GM12878 (cell line): ENCODE data around the gene ZNF462. TPM values are rescaled to one million over a fixed set of nuclear protein-coding genes. Genes with fewer than 3 reads are reported as not detected.

Source experiments
- ATAC-seq: fragments of 200-7000 bp; cut with Tn5 transposase; 3 replicates; pipeline ENCODE4 v1.9.1; 2020; ENCODE audit warnings: mild to moderate bottlenecking, moderate library complexity
- BruUV-seq: library from RNA; stranded (reverse); fragments of 400-500 nt; replicated peaks from 2 replicates; lab custom pipeline; 2021; lab: Mats Ljungman, UMichigan
- CTCF ChIA-PET: fragments of 300-600 bp; sonication (Branson Sonifier 250); formaldehyde crosslinking; extraction: SDS; loops from one replicate; lab custom pipeline; 2021; ENCODE audit warnings: inconsistent platforms; lab: Yijun Ruan, JAX
- POLR2A ChIA-PET: fragments of 350-600 bp; formaldehyde crosslinking; extraction: SDS; loops from one replicate; lab custom pipeline; 2021; ENCODE audit warnings: inconsistent platforms; lab: Charles Lee
- RAD21 ChIA-PET: fragments of 300-600 bp; sonication (Branson Sonifier 250); formaldehyde crosslinking; loops from one replicate; lab custom pipeline; 2023; ENCODE audit warnings: antibody characterized with exemption; ENCODE audit not compliant: unreplicated experiment; lab: Charles Lee
- SMC1A ChIA-PET: fragments of 300-600 bp; sonication (Branson Sonifier 250); formaldehyde crosslinking; loops from one replicate; lab custom pipeline; 2023; ENCODE audit not compliant: unreplicated experiment, uncharacterized antibody; lab: Charles Lee
- DNase-seq: peaks from one replicate; pipeline ENCODE4 v3.0.0-alpha.2; 2011; ENCODE audit warnings: low read depth, low spot score
- FAIRE-seq: peaks from 3 replicates; lab custom pipeline; 2011; peaks lifted over from hg19 to GRCh38; lab: Jason Lieb, UNC
- H2AFZ ChIP-seq: 2 replicates; pipeline ENCODE4 v1.6.0; 2011; ENCODE audit warnings: low read depth, low read length, control low read depth; ENCODE audit not compliant: control insufficient read depth
- H3K27ac ChIP-seq: 2 replicates; pipeline ENCODE4 v1.5.1; 2011; ENCODE audit warnings: control low read depth; ENCODE audit not compliant: control insufficient read depth, insufficient read depth
- H3K27me3 ChIP-seq, 2 experiments: replicated peaks in 1 of 2; 2 replicates each; pipeline versions ENCODE4 v1.6.0 to v1.6.1; 2011; ENCODE audit warnings: low read length in 1 of 2; ENCODE audit not compliant: control insufficient read depth in 2 of 2, insufficient read depth in 2 of 2
- H3K36me3 ChIP-seq, 2 experiments: 2 replicates each; pipeline ENCODE4 v1.5.1; 2011; ENCODE audit warnings: low read length in 1 of 2; ENCODE audit not compliant: control insufficient read depth in 2 of 2, insufficient read depth in 2 of 2
- H3K4me1 ChIP-seq: 2 replicates; pipeline ENCODE4 v1.6.1; 2011; ENCODE audit warnings: mild to moderate bottlenecking, low read length, moderate library complexity, mixed read lengths; ENCODE audit not compliant: control insufficient read depth, insufficient read depth
- H3K4me2 ChIP-seq: 2 replicates; pipeline ENCODE4 v1.6.0; 2011; ENCODE audit warnings: control low read depth; ENCODE audit not compliant: control insufficient read depth, insufficient read depth
- H3K4me3 ChIP-seq: fragments of 200-600 bp; sonication (generic); 2 replicates; pipeline ENCODE4 v1.5.1; 2016
- H3K79me2 ChIP-seq: 2 replicates; pipeline ENCODE4 v1.6.0; 2011; ENCODE audit warnings: low read length; ENCODE audit not compliant: control insufficient read depth, insufficient read depth
- H3K9ac ChIP-seq: 2 replicates; pipeline ENCODE4 v1.8.0; 2011; ENCODE audit warnings: low read length, control low read depth, mixed read lengths; ENCODE audit not compliant: control insufficient read depth, insufficient read depth
- H3K9me3 ChIP-seq: replicated peaks from 3 replicates; pipeline ENCODE4 v1.5.1; 2011; ENCODE audit warnings: mild to moderate bottlenecking, low read length; ENCODE audit not compliant: control insufficient read depth, insufficient read depth
- H4K20me1 ChIP-seq: 2 replicates; pipeline ENCODE4 v1.6.0; 2011; ENCODE audit not compliant: control insufficient read depth, insufficient read depth
- CREB1 ChIP-seq: IDR thresholded peaks from 2 replicates; pipeline ENCODE4 v1.6.1; 2012; ENCODE audit warnings: low read depth, mild to moderate bottlenecking, inconsistent platforms
- HDGF ChIP-seq: fragments of 450-650 bp; IDR thresholded peaks from 2 replicates; pipeline ENCODE4 v1.6.1; 2016; ENCODE audit warnings: antibody characterized with exemption
- IRF3 ChIP-seq: fragments of 450-650 bp; IDR thresholded peaks from 2 replicates; pipeline ENCODE4 v1.6.1; 2014; ENCODE audit warnings: mild to moderate bottlenecking
- IRF5 ChIP-seq: fragments of 450-650 bp; IDR thresholded peaks from 2 replicates; pipeline ENCODE4 v1.6.1; 2017; ENCODE audit warnings: borderline replicate concordance
- NFYB ChIP-seq: IDR thresholded peaks from 2 replicates; pipeline ENCODE4 v1.6.1; 2011; ENCODE audit warnings: low read depth, mild to moderate bottlenecking, low read length, improper control_type of control experiment, moderate library complexity; ENCODE audit not compliant: insufficient read depth
- SREBF2 ChIP-seq: IDR thresholded peaks from 2 replicates; pipeline ENCODE4 v1.6.1; 2012; ENCODE audit warnings: mild to moderate bottlenecking, low read length
- SRF ChIP-seq, 2 experiments: IDR thresholded peaks; 2 replicates each; pipeline ENCODE4 v1.6.1; 2011; ENCODE audit warnings: low read depth in 2 of 2, low read length in 2 of 2, mild to moderate bottlenecking in 1 of 2, moderate library complexity in 1 of 2
- TCF12 ChIP-seq: IDR thresholded peaks from 2 replicates; pipeline ENCODE4 v1.6.1; 2011; ENCODE audit warnings: low read depth, mild to moderate bottlenecking, low read length
- ZNF274 ChIP-seq: IDR thresholded peaks from one replicate; pipeline ENCODE4 v1.8.0; 2011; ENCODE audit not compliant: insufficient read length, insufficient read depth
- ZNF687 ChIP-seq: fragments of 450-650 bp; IDR thresholded peaks from 2 replicates; pipeline ENCODE4 v1.6.1; 2017; ENCODE audit warnings: mild to moderate bottlenecking, moderate library complexity
- WGBS: methylation state at CpG from one replicate; pipeline ENCODE4 v1.1.6; 2016; ENCODE audit warnings: low lambda C conversion rate; ENCODE audit not compliant: insufficient replicate concordance, insufficient coverage; ENCODE audit errors: missing lambda C conversion rate; 5-methylcytosine and 5-hydroxymethylcytosine counted together
- in situ Hi-C: fragments of 300-500 bp; cut with MboI; formaldehyde crosslinking; loops from 9 replicates; pipeline ENCODE4 v1.14.3; 2018; ENCODE audit warnings: mixed read lengths
- intact Hi-C: fragments of 100-400 bp; cut with micrococcal nuclease; formaldehyde crosslinking; loops from one replicate; pipeline ENCODE4 v1.14.2; 2022; ENCODE audit not compliant: unreplicated experiment
- polyA plus RNA-seq, 11 experiments: library from polyadenylated mRNA; depleted of rRNA in 4 of 11; unstranded in 6 of 11; stranded (reverse) in 5 of 11; fragments of >200 nt; fragmentation: Nextera tagmentation in 4 of 11; fragmentation: Illumina TruSeq in 1 of 11; extraction: Ambion mirVana in 4 of 11; extraction: Trizol in 1 of 11; gene quantifications; 1 replicate in 1 of 11; 2 replicates in 10 of 11; pipeline versions ENCODE4 v1.2.1 to v1.2.3, GENCODE V29; 2011 to 2016; ENCODE audit warnings: inconsistent platforms in 2 of 11, missing spikeins in 2 of 11, low read depth in 1 of 11
- total RNA-seq, 4 experiments: library from RNA; depleted of rRNA in 3 of 4; stranded (reverse); fragments of >200 nt in 3 of 4; fragmentation: Illumina TruSeq in 1 of 4; extraction: Trizol in 1 of 4; gene quantifications; 2 replicates each; pipeline versions ENCODE4 v1.2.1 to v1.2.3, GENCODE V29; 2013 to 2021

Gene ZNF462
- total and polyA plus RNA-seq, 10 of the 15 experiments (the other 5 are each of a cell fraction or from before 2014, with no cell fraction given) = 0.27 to 13.7 (median 0.55) TPM

- Histone ChIP-seq H3K79me2 (no peaks in the 10 kb centered on the region), H3K27me3 (no peaks in the 10 kb centered on the region), H3K36me3 (no peaks in the 10 kb centered on the region), H3K4me2 (no peak overlapping the region), H2AFZ (no peak overlapping the region), H4K20me1 (no peaks in the 10 kb centered on the region), H3K4me1 (no peaks in the 10 kb centered on the region), H3K9me3 (no peaks in the 10 kb centered on the region; the same call in 2 of the 3 replicates), H3K27ac (no peak overlapping the region), H3K4me3 (no peak overlapping the region)
- SMC1A ChIA-PET = no interaction called here
- DNase-seq (no peak), ATAC-seq (no peak), FAIRE-seq (no peak)
- POLR2A ChIA-PET = no interaction called here
- RAD21 ChIA-PET = no interaction called here
- no TSS peak for BruUV-seq
- 81% methylated on average over 3 of the region's 3 CpGs for WGBS
- CTCF ChIA-PET = interaction anchor here (1.0 kb wide), 1 partner anchor 11 kb away, joined by 4 read pairs; no protein-coding TSS in a partner anchor
- in situ Hi-C loops = no loop called here
- intact Hi-C loops = no loop called here
- TF ChIP-seq HDGF (no peak), IRF5 (no peak)
- TF ChIP-seq, all 136 proteins: peak for 0
- H3K9ac ChIP-seq = no peak overlapping the region
These were observed 43.2 kb downstream of the ZNF462 start for GRCh38 chr9:106906129-106906528.

- H3K36me3 ChIP-seq = no peaks in the 10 kb centered on the region
- no peak for DNase-seq
- intact Hi-C loops = loop anchor here (2.0 to 10.0 kb wide), 2 partner anchors 49 to 157 kb away; partner anchors contain the start of gene ZNF462
- no peak overlapping the region for H3K27ac ChIP-seq
- no peaks in the 10 kb centered on the region for H3K79me2 ChIP-seq
- no peaks in the 10 kb centered on the region for H4K20me1 ChIP-seq
- 0% methylated on average over 6 of the region's 6 CpGs for WGBS
- H3K9me3 ChIP-seq = no peaks in the 10 kb centered on the region
- BruUV-seq = no TSS peak
- in situ Hi-C loops = no loop called here
- H3K4me2 ChIP-seq = no peak overlapping the region
- ChIA-PET SMC1A (interaction anchor here (1.0 to 3.6 kb wide), 7 partner anchors 9 to 93 kb away, joined by 3 to 15 read pairs (median 3); no protein-coding TSS in a partner anchor), POLR2A (interaction anchor here (0.6 to 1.1 kb wide), 2 partner anchors 12 to 44 kb away, joined by 3 to 5 read pairs; no protein-coding TSS in a partner anchor), RAD21 (interaction anchor here (1.3 kb wide), 1 partner anchor 69 kb away, joined by 5 read pairs; no protein-coding TSS in a partner anchor), CTCF (interaction anchor here (1.3 kb wide), 1 partner anchor 29 kb away, joined by 3 read pairs; no protein-coding TSS in a partner anchor)
- H3K4me1 ChIP-seq = no peaks in the 10 kb centered on the region
- ATAC-seq = no peak
- H3K27me3 ChIP-seq = no peaks in the 10 kb centered on the region
- H3K9ac ChIP-seq = no peak overlapping the region
- no peak overlapping the region for H3K4me3 ChIP-seq
- H2AFZ ChIP-seq = no peak overlapping the region
- FAIRE-seq = no peak
- no peak for TF ChIP-seq TCF12
- TF ChIP-seq ZNF274 = no peak
- TF ChIP-seq ZNF687 = no peak
- no peak for TF ChIP-seq NFYB
- no peak for TF ChIP-seq IRF3
- no peak for TF ChIP-seq SRF (IDR thresholded peaks at IDR 0.05; ENCODE audit: low read depth in 2 of 2, low read length in 2 of 2)
- no peak for TF ChIP-seq CREB1
- TF ChIP-seq SREBF2 = no peak
These were observed 49.0 kb downstream of the ZNF462 start for GRCh38 chr9:106911951-106912350.
